ENCODE results near the gene SLC24A3. TPM values are rescaled to one million over a fixed set of nuclear protein-coding genes. Genes with fewer than 3 reads are reported as not detected.

The SLC24A3 gene
- total RNA-seq, 1 experiment from 2014 or later: not detected

GRCh38 chr20:19697415-19697814 lies 485.0 kb downstream of the SLC24A3 start:
- DNase-seq (ENCODE audit: low spot score): no peak

- no peak for DNase-seq (ENCODE audit: low spot score)
Measured at GRCh38 chr20:19699180-19699971, 486.9 kb downstream of the SLC24A3 start.

DNA sequence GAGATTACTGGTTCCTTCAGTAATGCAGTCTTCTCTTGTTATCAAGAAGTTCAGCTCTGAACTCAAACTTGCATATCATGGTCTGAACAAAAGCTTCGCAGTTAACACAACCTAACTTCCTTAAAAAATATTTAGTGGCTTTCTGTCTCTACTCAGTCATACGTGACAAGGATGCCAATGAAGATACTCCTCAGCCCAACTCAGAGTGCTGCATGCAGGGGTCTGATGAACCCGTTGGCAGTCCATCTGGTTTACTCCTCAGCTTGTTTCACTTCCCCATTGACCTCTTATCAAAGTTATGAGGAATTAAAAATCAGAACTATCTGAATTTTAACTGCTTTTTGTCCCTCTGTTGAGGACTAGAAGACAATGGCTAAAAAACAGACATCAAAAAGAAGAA lies 489.0 kb downstream of the SLC24A3 start:
- DNase-seq (ENCODE audit: low spot score): no peak

DNA sequence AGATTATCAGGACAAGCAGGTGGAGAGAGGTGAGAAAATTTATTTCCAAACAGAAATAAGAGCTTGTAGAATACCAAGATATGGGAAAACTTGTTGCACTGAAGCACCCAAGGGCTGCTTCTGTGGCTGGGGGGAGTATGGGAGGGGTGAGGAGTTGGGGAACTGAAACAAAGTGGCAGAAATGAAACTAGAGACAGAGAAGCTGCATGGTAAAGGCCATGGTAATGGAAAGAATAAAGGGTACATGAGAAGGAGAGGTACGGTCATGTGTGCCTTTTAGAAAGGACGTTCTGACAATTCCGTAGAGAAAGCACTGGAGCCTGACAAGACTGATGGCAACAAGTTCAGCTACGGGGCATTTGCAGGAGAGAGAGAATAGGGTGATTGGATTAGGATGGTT lies 494.0 kb downstream of the SLC24A3 start:
- no peak for DNase-seq (ENCODE audit: low spot score)

DNA sequence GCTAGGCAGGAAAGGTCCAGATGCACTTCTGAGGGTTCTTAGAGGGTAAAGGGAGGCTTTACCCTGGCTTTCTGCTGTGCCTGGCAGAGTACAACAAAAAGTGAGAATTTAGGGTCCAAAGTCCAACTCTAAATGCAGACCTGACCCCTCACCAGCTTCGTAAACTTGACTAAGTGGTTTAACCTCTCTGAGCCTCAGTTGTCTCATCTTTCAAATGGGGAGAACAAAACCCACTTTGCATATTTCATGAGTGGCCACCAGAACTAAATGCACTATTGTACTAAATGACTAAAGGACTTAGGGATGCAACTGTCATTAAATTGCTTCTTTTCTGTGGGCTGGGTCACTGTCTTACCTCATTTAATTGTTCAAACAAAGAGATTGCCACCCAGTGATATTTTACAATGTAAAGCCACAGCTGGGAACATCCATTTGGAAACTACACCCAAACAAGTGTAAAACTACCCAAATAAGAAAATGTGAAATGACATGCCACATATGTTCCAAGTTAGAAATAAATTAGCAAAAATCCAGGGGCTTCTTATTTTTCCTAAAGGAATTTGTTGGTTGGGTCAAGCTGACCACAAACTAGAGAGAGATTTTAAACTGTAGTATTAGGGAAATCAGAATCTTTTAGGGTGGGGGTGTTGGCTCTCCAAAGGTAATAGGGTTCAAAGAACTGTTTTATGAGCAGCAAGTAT lies 497.3 kb downstream of the SLC24A3 start:
- no peak for DNase-seq (ENCODE audit: low spot score)

- DNase-seq (ENCODE audit: low spot score): peak; percentile 53
Measured at GRCh38 chr20:19710336-19711120, 498.1 kb downstream of the SLC24A3 start.

DNA sequence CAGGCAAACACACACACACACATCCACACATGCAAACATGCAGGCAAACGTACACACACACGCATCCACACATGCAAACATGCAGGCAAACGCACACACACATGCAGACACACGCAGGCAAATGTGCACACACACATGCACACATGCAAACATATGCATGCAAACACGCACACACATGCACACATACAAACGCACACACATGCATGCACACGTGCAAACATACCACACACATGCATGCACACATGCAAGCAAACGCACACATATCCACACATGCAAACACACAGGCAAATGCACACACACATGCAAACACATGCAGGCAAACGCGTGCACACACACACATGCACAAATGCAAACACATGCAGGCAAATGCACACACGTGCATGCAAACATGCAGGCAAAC lies 498.7 kb downstream of the SLC24A3 start:
- DNase-seq (ENCODE audit: low spot score): no peak

GRCh38 chr20:19712721-19713260 lies 500.3 kb downstream of the SLC24A3 start:
- no peak for DNase-seq (ENCODE audit: low spot score)

DNA sequence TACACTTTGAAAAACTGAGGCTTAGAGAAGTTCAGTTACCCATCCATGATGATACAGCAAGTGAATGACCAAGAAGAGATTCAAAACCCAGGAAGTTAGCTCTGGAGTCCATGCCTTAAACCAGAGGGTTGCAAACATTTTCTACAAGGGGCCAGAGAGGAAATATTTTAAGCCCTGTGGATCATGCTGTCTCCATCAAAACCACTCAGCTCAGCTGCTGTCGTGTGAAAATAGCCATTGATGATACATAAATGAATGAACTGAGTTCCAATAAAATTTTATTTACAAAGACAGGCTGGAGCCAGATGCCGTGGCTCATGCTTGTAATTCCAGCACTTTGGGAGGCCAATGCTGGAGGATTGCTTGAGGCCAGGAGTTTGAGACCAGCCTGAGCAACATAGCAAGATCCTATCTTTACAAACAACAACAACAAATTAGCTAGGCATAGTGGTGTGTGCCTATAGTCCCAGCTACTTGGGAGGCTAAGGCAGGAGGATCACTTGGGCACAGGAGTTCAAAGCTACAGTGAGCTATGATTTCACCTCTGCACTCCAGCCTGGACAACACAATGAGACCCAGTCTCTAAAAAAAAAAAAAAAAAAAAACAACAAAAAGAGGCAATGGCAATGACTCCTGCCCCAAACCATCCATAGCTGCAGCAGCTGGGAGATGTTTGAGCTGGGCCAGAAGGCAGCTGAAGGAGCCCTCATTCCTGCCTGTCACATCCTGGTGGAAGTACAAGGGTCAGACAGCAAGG lies 501.6 kb downstream of the SLC24A3 start:
- no peak for DNase-seq (ENCODE audit: low spot score)

- DNase-seq (ENCODE audit: low spot score): peak; percentile 28
Measured at GRCh38 chr20:19714579-19714840, 502.1 kb downstream of the SLC24A3 start.

GRCh38 chr20:19715986-19716385 lies 503.5 kb downstream of the SLC24A3 start:
- no peak for DNase-seq (ENCODE audit: low spot score)

GRCh38 chr20:19718880-19719279 lies 506.4 kb downstream of the SLC24A3 start:
- no peak for DNase-seq (ENCODE audit: low spot score)

GRCh38 chr20:19720991-19721390 lies 508.5 kb downstream of the SLC24A3 start:
- no peak for DNase-seq (ENCODE audit: low spot score)

GRCh38 chr20:19723051-19723450 lies 510.6 kb downstream of the SLC24A3 start:
- no peak for DNase-seq (ENCODE audit: low spot score)

- DNase-seq (ENCODE audit: low spot score): no peak
Measured at GRCh38 chr20:19723813-19724430, 511.5 kb downstream of the SLC24A3 start.

DNA sequence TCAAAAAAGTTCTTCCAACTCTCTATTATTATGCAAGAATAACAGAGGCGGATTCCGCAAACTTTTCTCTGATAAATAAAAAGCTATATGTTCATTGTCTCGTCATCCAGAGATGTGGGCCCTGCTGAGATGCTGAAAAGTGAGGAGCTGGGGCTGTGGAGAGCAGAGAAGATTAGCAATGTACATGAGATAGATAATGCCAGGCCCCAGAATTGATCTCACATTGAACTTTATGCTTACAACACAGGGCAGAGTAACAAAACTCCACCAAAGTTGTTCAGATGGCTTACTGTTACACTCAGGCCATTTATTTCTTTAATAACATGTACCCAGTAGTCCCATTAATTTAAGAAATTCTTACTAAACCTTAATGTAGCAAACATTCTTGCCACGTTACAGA lies 512.9 kb downstream of the SLC24A3 start:
- no peak for DNase-seq (ENCODE audit: low spot score)

DNA sequence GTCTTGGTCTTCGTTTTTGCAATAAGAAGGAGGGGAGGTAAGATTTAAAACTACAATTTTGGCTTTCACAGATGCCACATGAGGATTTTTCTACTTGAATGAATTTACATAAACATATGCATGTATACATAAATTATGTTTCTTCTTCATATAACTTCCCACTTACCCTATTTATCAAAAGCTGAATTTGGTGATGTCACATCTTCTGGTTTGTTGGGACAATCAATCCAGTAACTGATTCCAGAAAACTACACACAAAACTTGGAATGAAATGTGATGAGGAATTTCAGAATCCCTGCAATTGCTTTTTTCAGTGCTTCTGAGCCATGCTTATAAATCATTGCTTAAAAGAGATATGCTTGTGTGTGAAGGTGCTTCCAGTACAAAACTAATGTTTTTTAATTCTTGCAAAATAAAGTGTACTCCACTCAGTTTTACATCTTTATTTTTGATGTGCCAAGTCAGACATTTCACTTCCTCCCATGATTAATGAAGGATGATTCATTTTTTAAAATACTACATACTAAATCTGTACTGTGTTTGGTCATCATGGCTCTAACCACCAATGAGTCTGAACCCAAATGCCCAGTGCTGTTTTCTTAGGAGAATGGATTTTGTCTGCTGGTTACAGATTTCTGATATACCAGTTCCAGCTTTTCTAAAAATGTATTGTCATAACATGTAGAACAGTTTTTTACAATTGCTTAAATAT lies 513.5 kb downstream of the SLC24A3 start:
- no peak for DNase-seq (ENCODE audit: low spot score)

DNA sequence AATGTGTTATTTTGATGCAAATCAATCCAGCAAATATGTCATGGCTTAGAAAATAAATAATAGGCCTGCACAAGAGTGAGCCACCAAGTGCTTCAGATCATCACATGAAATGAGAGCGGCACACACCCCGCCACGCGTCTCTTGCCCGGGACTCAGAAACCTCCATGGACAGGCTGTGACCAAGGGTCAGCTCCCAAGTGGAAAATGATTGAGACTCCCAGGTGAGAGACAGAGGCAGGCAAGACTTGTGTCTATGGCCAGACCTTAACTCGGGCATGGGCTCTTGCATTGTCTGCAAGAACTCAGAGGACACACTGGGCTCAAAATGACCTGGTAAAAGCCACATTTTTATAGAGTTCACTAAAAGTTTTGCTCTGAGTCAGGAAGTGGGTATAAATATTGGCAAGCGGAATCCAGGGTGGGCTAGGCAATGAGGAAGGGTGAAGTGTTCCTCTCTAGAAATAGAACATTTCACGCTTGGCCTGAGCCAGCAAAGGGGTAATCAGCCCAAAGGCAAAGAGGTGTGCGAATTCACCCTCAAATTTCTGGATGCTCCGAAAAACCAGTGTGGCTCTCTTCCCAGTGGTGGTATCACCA lies 514.9 kb downstream of the SLC24A3 start:
- DNase-seq (ENCODE audit: low spot score): no peak

DNA sequence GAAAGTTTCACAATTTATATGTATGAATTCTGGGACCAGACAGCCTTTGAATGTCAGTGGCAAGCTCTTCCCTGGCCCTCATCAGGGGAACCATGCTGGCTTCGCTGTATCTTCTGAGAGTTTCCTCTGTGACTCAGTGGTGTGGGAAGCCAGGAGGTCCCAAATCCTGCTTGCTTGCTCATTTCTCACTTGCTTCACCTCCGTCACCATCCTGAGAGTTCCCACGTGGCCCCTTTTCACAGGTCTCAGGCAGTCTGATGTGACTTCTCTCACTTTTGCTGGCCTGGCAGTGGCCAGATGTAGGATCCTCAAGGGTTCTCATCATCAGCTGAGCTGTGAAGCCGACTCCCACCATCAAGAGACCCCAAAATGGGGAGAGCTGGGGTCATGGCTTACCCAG lies 517.2 kb downstream of the SLC24A3 start:
- DNase-seq (ENCODE audit: low spot score): no peak

DNA sequence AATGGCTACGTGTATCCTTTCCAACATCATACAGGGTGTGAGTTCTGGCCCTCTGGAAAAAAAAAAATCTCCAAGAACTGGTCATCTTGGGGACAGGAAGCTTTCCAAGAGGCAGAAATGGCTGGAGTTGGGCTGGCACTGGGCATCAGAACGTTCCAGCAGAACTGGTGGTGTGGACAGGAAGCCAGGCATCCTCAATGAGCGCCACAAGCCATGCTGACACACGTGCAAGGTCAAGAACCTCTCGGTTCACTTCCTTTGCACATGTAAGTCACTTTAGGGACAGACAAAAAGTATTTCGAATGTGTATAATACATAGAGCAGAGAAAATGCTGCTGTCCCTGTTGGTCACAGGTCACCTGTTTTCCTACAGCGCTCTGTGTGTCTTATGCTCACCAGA lies 518.3 kb downstream of the SLC24A3 start:
- DNase-seq (ENCODE audit: low spot score): no peak
